GM12878 (cell line): Measurements from ENCODE around the gene SLC1A2. TPM values are rescaled to one million over a fixed set of nuclear protein-coding genes. Genes with fewer than 3 reads are reported as not detected.

ENCODE experiments used
- ATF3 ChIP-seq: IDR thresholded peaks from 2 replicates; pipeline ENCODE4 v1.6.1; 2011; ENCODE audit warnings: low read depth, mild to moderate bottlenecking, low read length, moderate library complexity, borderline replicate concordance; ENCODE audit errors: extremely low read depth
- ATF7 ChIP-seq: fragments of 450-650 bp; IDR thresholded peaks from 2 replicates; pipeline ENCODE4 v1.6.1; 2016; ENCODE audit warnings: low read depth, mild to moderate bottlenecking
- CBX3 ChIP-seq: fragments of 200-600 bp; sonication (generic); IDR thresholded peaks from 2 replicates; pipeline ENCODE4 v1.6.1; 2016; ENCODE audit warnings: low read depth, borderline replicate concordance
- CBX5 ChIP-seq: sonication (generic); IDR thresholded peaks from 2 replicates; pipeline ENCODE4 v1.6.1; 2016; ENCODE audit warnings: low read depth, moderate library complexity, mild to moderate bottlenecking, inconsistent platforms
- FOXM1 ChIP-seq: IDR thresholded peaks from 2 replicates; pipeline ENCODE4 v1.6.1; 2012; ENCODE audit warnings: low read depth, mild to moderate bottlenecking, inconsistent platforms, low read length, moderate library complexity
- HDAC2 ChIP-seq: fragments of 200-600 bp; sonication (generic); IDR thresholded peaks from 2 replicates; pipeline ENCODE4 v1.6.1; 2017
- JUND ChIP-seq: IDR thresholded peaks from 2 replicates; pipeline ENCODE4 v1.6.1; 2012; ENCODE audit warnings: low read depth, mild to moderate bottlenecking, low read length, improper control_type of control experiment, moderate library complexity
- MAX ChIP-seq: IDR thresholded peaks from 2 replicates; pipeline ENCODE4 v1.6.1; 2012; ENCODE audit warnings: low read depth, low read length, improper control_type of control experiment
- MEF2B ChIP-seq: fragments of 450-650 bp; IDR thresholded peaks from 2 replicates; pipeline ENCODE4 v1.6.1; 2018; ENCODE audit warnings: mild to moderate bottlenecking, moderate library complexity; ENCODE audit not compliant: partially characterized antibody, poor library complexity, severe bottlenecking
- MXI1 ChIP-seq: fragments of 150-350 bp; IDR thresholded peaks from 2 replicates; pipeline ENCODE4 v1.6.1; 2011; ENCODE audit warnings: low read depth, mild to moderate bottlenecking, inconsistent platforms, low read length, improper control_type of control experiment
- NBN ChIP-seq: fragments of 450-650 bp; IDR thresholded peaks from 2 replicates; pipeline ENCODE4 v1.6.1; 2016
- PRDM15 ChIP-seq: fragments of 450-650 bp; formaldehyde crosslinking; IDR thresholded peaks from 2 replicates; pipeline ENCODE4 v1.4.0; 2020; ENCODE audit warnings: mild to moderate bottlenecking, moderate library complexity
- RAD21 ChIP-seq: IDR thresholded peaks from 2 replicates; pipeline ENCODE4 v1.6.1; 2011; ENCODE audit warnings: mild to moderate bottlenecking, low read depth, low read length, moderate library complexity; ENCODE audit not compliant: insufficient read depth
- RELB ChIP-seq: fragments of 450-650 bp; IDR thresholded peaks from 2 replicates; pipeline ENCODE4 v1.6.1; 2017; ENCODE audit warnings: low read depth, mild to moderate bottlenecking, moderate library complexity
- SRF ChIP-seq, 2 experiments: IDR thresholded peaks; 2 replicates each; pipeline ENCODE4 v1.6.1; 2011; ENCODE audit warnings: low read depth in 2 of 2, low read length in 2 of 2, mild to moderate bottlenecking in 1 of 2, moderate library complexity in 1 of 2
- TAF1 ChIP-seq: IDR thresholded peaks from 2 replicates; pipeline ENCODE4 v1.6.1; 2011; ENCODE audit warnings: mild to moderate bottlenecking, low read depth, low read length, borderline replicate concordance
- TBL1XR1 ChIP-seq: IDR thresholded peaks from 2 replicates; pipeline ENCODE4 v1.6.1; 2012; ENCODE audit warnings: low read depth, low read length, improper control_type of control experiment
- ZNF207 ChIP-seq: fragments of 450-650 bp; IDR thresholded peaks from 2 replicates; pipeline ENCODE4 v1.6.1; 2014; ENCODE audit warnings: antibody characterized with exemption, mild to moderate bottlenecking, borderline replicate concordance
- ZNF384 ChIP-seq: IDR thresholded peaks from 2 replicates; pipeline ENCODE4 v1.6.1; 2012; ENCODE audit warnings: low read depth, mild to moderate bottlenecking, low read length, improper control_type of control experiment, borderline replicate concordance
- ZSCAN29 ChIP-seq: fragments of 450-650 bp; IDR thresholded peaks from 2 replicates; pipeline ENCODE4 v1.6.1; 2017; ENCODE audit warnings: mild to moderate bottlenecking, moderate library complexity
- polyA plus RNA-seq, 11 experiments: library from polyadenylated mRNA; depleted of rRNA in 4 of 11; unstranded in 6 of 11; stranded (reverse) in 5 of 11; fragments of >200 nt; fragmentation: Nextera tagmentation in 4 of 11; fragmentation: Illumina TruSeq in 1 of 11; extraction: Ambion mirVana in 4 of 11; extraction: Trizol in 1 of 11; gene quantifications; 1 replicate in 1 of 11; 2 replicates in 10 of 11; pipeline versions ENCODE4 v1.2.1 to v1.2.3, GENCODE V29; 2011 to 2016; ENCODE audit warnings: inconsistent platforms in 2 of 11, missing spikeins in 2 of 11, low read depth in 1 of 11
- total RNA-seq, 4 experiments: library from RNA; depleted of rRNA in 3 of 4; stranded (reverse); fragments of >200 nt in 3 of 4; fragmentation: Illumina TruSeq in 1 of 4; extraction: Trizol in 1 of 4; gene quantifications; 2 replicates each; pipeline versions ENCODE4 v1.2.1 to v1.2.3, GENCODE V29; 2013 to 2021
- TF ChIP-seq, protein P1 (sequence below): fragments of 450-650 bp; IDR thresholded peaks from 2 replicates; pipeline ENCODE4 v1.6.1; 2016; ENCODE audit warnings: mild to moderate bottlenecking, moderate library complexity, borderline replicate concordance

Gene SLC1A2
- total and polyA plus RNA-seq, 10 of the 15 experiments (the other 5 are each of a cell fraction or from before 2014, with no cell fraction given), result 0.01 to 0.84 (median 0.22) TPM; not detected in 1

GRCh38 chr11:35343033-35343598 lies 76.2 kb downstream of the SLC1A2 start (continued):
- TF ChIP-seq ZSCAN29, result no peak
- no peak for TF ChIP-seq CBX3
- no peak for TF ChIP-seq ATF7
- TF ChIP-seq SRF (IDR thresholded peaks at IDR 0.05; ENCODE audit: low read depth in 2 of 2, low read length in 2 of 2), result peak; percentile 32 to 88; a peak in 3 of 4 replicates
- TF ChIP-seq JUND, result no peak
- TF ChIP-seq NBN, result no peak
- no peak for TF ChIP-seq MEF2B
- no peak for TF ChIP-seq CBX5
- TF ChIP-seq MAX, result no peak
- 0 out of 2 replicates have a peak, but pooled peaks have one; percentile 32 for TF ChIP-seq FOXM1
- no peak for TF ChIP-seq HDAC2
- TF ChIP-seq, protein P1, sequence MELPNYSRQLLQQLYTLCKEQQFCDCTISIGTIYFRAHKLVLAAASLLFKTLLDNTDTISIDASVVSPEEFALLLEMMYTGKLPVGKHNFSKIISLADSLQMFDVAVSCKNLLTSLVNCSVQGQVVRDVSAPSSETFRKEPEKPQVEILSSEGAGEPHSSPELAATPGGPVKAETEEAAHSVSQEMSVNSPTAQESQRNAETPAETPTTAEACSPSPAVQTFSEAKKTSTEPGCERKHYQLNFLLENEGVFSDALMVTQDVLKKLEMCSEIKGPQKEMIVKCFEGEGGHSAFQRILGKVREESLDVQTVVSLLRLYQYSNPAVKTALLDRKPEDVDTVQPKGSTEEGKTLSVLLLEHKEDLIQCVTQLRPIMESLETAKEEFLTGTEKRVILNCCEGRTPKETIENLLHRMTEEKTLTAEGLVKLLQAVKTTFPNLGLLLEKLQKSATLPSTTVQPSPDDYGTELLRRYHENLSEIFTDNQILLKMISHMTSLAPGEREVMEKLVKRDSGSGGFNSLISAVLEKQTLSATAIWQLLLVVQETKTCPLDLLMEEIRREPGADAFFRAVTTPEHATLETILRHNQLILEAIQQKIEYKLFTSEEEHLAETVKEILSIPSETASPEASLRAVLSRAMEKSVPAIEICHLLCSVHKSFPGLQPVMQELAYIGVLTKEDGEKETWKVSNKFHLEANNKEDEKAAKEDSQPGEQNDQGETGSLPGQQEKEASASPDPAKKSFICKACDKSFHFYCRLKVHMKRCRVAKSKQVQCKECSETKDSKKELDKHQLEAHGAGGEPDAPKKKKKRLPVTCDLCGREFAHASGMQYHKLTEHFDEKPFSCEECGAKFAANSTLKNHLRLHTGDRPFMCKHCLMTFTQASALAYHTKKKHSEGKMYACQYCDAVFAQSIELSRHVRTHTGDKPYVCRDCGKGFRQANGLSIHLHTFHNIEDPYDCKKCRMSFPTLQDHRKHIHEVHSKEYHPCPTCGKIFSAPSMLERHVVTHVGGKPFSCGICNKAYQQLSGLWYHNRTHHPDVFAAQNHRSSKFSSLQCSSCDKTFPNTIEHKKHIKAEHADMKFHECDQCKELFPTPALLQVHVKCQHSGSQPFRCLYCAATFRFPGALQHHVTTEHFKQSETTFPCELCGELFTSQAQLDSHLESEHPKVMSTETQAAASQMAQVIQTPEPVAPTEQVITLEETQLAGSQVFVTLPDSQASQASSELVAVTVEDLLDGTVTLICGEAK, result no peak
- no peak; the same call in 1 of the 2 replicates for TF ChIP-seq RAD21
- no peak for TF ChIP-seq TBL1XR1
- TF ChIP-seq TAF1, result no peak
- TF ChIP-seq ATF3, result no peak
- no peak for TF ChIP-seq ZNF384
- peak; percentile 24; the same call in 1 of the 2 replicates for TF ChIP-seq RELB
- TF ChIP-seq MXI1, result no peak
- TF ChIP-seq PRDM15 (CRISPR knock-in tag), result no peak
- no peak for TF ChIP-seq ZNF207
